ENCODE data around the gene OR4C16.

DNA sequence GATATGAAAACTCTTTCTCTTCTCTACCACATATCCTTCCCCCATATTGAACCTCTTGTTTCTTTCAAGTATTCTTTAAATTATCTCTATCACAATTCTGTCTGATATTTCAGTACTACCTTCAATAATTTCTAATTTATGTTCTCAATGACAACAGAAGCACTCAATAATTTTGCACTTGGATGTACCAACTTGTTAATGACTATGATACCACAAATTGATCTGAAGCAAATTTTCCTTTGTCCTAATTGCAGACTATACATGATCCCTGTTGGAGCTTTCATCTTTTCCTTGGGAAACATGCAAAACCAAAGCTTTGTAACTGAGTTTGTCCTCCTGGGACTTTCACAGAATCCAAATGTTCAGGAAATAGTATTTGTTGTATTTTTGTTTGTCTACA, 17.8 kb upstream of the OR4C16 start, which contains the start of gene OR4C15:
- TF ChIP-seq CTCF (IDR thresholded peaks at IDR 0.05) (no peak), POLR2A (IDR thresholded peaks at IDR 0.05) (no peak)
